Measurements from ENCODE around the gene MEIOSIN. TPM values are rescaled to one million over a fixed set of nuclear protein-coding genes. Genes with fewer than 3 reads are reported as not detected.
A peak's percentile ranks its signal among the peaks of the same experiment; 100 is the strongest.
"Not testable (repeated sequence)": the region's sequence is repeated elsewhere in the genome, so short reads cannot be mapped to it uniquely, and the experiment has no call there.

The MEIOSIN gene
- total RNA-seq, 2 experiments from 2014 or later: not detected

DNA sequence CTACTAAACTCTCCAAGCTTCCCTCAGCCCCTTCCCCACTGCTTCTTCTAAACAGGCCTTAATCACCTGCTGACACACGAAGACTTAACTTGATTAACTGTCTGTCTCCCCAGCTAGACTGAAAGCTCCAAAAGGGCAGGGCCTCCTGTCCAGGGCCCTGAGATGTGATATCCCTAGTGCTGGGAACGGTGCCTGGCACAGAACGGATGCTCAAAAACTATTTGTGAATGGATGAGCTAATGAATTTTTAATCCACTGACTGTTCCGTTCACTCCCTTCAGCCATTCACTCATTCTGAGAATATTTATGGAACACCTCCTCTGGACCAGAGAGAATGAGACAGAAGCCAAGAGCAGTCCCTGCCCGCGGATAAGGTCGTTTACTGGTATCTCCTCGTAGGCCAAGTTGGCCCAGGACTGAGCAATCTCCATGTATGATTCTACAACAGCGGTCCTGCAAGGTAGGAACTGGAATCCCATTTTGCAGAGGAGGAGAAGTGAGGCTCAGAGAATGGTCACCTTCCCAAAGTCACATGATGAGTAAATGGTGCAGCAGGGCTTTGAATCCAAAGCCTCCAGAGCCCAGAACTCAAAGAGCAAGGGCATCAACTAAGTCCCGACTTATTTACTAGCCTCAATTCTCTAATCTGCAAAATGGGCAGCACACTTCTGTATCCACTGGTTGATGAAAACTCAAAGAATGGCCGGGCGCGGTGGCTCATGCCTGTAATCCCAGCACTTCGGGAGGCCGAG is 56.0 kb downstream of the MEIOSIN start:
- Mint-ChIP-seq H3K36me3 (ENCODE audit: low read depth) (peaks cover 44% of the 10 kb centered on the region), H3K9me3 (no peaks in the 10 kb centered on the region), H3K27ac (no peak overlapping the region), H3K27me3 (ENCODE audit: low read depth) (no peaks in the 10 kb centered on the region), H3K4me1 (ENCODE audit: low read depth) (peaks cover 24% of the 10 kb centered on the region), H3K4me3 (no peak overlapping the region)
- intact Hi-C loops (cut with micrococcal nuclease): no loop called here
- CTCF ChIA-PET: interaction anchor here (1.3 kb wide), 1 partner anchor 10 kb away, joined by 4 read pairs; no protein-coding TSS in a partner anchor
- no peak for DNase-seq

DNA sequence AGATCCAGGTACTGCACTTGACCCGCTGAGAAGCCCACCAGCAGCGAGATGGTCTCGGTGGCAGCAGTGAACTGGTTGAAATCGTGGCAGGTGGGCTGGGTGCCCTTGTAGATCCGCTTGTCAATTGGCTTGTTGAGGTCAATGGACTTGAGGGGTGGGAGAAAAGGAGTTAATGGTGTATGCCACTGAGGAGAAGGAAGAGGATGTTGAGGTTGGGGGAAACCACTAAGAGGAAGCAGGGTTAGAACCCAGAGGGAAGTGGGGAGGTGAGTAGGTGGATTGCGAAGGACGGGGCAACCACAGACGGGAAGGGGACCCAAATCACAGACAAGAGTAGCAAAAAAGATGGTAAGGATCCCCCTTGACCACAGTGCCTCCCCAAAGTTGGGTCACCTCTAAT is 57.7 kb downstream of the MEIOSIN start:
- CTCF ChIA-PET: interaction anchor here (0.6 to 2.7 kb wide), 3 partner anchors 12 to 26 kb away, joined by 3 to 9 read pairs (median 5); partner anchors contain the start of gene SIX5
- peaks cover 44% of the 10 kb centered on the region for H3K36me3 Mint-ChIP-seq (ENCODE audit: low read depth)

DNA sequence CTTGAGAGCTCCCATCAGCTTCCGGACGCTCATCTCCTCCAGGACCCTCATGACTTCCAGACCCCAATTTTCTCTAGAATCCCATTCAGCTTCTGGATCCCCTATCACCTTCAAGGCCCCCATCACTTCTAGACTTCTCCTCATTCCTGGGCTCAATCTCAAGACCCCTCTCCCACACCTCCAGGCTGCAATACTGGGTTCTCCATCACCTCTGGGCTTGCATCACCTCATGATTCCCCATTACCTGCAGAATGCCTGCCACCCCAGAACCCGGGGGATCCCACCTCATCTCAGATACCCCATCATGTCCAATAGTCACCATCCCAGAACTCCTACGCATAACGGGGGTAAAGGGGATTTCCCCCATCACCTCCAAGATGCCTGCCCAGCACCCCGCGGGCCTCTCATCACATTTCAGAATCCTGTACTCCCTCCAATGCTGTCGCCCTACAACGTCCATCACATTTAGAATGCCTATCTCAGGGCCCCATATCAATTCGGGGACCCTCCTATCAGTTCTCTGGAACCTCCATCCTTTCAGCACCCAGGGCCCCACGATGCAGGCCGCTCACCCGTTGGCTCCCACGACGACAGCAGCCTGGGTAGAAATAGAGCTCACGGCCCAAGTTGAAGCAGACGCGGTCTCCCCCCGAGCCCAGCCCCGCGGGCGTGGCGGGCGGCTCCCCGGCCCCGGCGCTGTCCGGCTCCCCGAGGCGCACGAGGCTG is 58.7 kb downstream of the MEIOSIN start:
- Mint-ChIP-seq H3K4me1 (ENCODE audit: low read depth) (peaks cover 24% of the 10 kb centered on the region), H3K27me3 (ENCODE audit: low read depth) (peaks cover 13% of the 10 kb centered on the region), H3K36me3 (ENCODE audit: low read depth) (peaks cover 37% of the 10 kb centered on the region), H3K27ac (peak overlapping the region; percentile 71), H3K4me3 (peak overlapping the region; percentile 93), H3K9me3 (no peaks in the 10 kb centered on the region)
- CTCF ChIA-PET: interaction anchor here (0.6 to 2.7 kb wide), 2 partner anchors 17 to 22 kb away, joined by 4 to 9 read pairs; partner anchors contain the start of gene SIX5
- DNase-seq: no peak
- intact Hi-C loops (cut with micrococcal nuclease): loop anchor here (1.0 to 10.0 kb wide), 7 partner anchors 23 to 287 kb away; partner anchors contain the start of genes FBXO46, OPA3, QPCTL and SIX5

More for the DNA sequence above, 57.7 kb downstream of the MEIOSIN start:
- no peak overlapping the region for H3K27ac Mint-ChIP-seq
- H3K4me3 Mint-ChIP-seq: peak overlapping the region; percentile 93
- H3K9me3 Mint-ChIP-seq: no peaks in the 10 kb centered on the region
- intact Hi-C loops (cut with micrococcal nuclease): loop anchor here (5.0 to 10.0 kb wide), 3 partner anchors 99 to 286 kb away; partner anchors contain the start of genes OPA3, QPCTL, SNRPD2 and VASP
- H3K4me1 Mint-ChIP-seq (ENCODE audit: low read depth): peaks cover 24% of the 10 kb centered on the region
- H3K27me3 Mint-ChIP-seq (ENCODE audit: low read depth): peaks cover 9% of the 10 kb centered on the region
- peak; percentile 40 for DNase-seq

DNA sequence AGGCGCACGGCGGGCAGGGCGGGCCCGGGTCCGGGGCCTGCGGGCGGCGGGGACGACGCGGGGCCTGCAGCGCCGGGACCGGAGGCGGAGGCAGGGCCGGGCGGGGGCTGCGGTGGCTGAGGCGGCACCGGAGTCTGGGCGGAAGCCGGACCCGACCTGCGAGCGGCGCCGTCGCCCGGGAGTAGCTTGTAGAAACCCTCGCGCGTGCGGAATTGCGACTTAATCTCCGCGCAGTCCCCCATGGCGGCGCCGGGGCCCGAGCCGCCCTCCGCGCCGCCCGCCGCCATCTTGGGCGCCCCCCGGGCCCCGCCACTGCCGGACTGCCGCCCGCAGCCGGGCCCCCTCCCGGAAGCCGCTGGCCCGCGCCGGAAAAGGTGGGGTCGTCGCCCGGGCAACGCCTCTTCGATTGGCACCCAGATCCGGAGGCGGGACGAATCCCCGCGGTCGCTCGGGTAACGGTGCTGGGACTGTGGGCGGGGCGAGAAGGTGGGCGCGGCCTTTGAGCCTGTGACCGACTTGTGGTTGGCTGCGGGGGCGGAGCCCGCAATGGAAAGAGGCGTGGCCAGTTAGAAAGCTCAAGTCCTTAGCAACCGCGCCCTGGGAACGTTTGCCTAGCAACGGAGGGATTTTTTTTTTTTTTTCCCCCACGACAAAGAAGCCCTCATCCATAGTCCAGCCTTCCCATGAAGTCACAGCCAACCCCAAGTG is 59.4 kb downstream of the MEIOSIN start, which contains the start of gene DMWD:
Gene DMWD, minus strand, starts transcription at position 376 of the 708 bp plus-strand sequence. Its CDS starts 89 bp downstream, at position 287.
- H3K4me1 Mint-ChIP-seq (ENCODE audit: low read depth): peaks cover 24% of the 10 kb centered on the region
- H3K27me3 Mint-ChIP-seq (ENCODE audit: low read depth): peaks cover 13% of the 10 kb centered on the region
- CTCF ChIA-PET: interaction anchor here (0.6 to 2.7 kb wide), 4 partner anchors 16 to 24 kb away, joined by 3 to 9 read pairs (median 4); partner anchors contain the start of gene SIX5
- H3K9me3 Mint-ChIP-seq: no peaks in the 10 kb centered on the region
- H3K36me3 Mint-ChIP-seq (ENCODE audit: low read depth): peaks cover 30% of the 10 kb centered on the region
- DNase-seq: peak; percentile 100
- intact Hi-C loops (cut with micrococcal nuclease): loop anchor here (1.0 to 10.0 kb wide), 8 partner anchors 13 to 288 kb away; partner anchors contain the start of genes FBXO46, OPA3, QPCTL and SIX5
- peak within 1 kb of the TSS; percentile 93 for H3K4me3 Mint-ChIP-seq
- peak within 1 kb of the TSS; percentile 71 for H3K27ac Mint-ChIP-seq

DNA sequence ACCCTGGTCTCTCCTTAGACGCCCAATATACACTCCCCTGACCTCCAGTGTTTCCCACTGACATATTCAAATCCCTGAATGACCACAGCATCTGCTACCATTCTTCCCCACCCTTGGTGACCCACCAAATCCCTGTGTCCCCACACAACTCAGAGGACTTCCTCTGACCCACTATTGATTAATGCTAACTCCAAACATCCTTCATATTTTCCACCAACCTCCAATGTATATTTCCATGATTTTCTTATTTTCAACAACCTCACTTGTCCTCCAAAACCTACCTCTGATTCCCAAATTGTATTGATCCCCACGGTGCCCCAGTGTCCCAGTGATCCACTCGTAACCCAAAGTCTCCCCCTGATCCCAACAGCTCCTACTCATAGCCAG is 59.9 kb downstream of the MEIOSIN start:
- intact Hi-C loops (cut with micrococcal nuclease): loop anchor here (1.0 to 10.0 kb wide), 5 partner anchors 14 to 288 kb away; partner anchors contain the start of genes FBXO46, OPA3, QPCTL and SNRPD2
- no peak for DNase-seq
- no peaks in the 10 kb centered on the region for H3K9me3 Mint-ChIP-seq
- CTCF ChIA-PET: interaction anchor here (1.1 to 2.7 kb wide), 3 partner anchors 16 to 24 kb away, joined by 3 to 9 read pairs (median 4); partner anchors contain the start of gene SIX5
- peaks cover 24% of the 10 kb centered on the region for H3K4me1 Mint-ChIP-seq (ENCODE audit: low read depth)
- no peak overlapping the region for H3K27ac Mint-ChIP-seq
- H3K4me3 Mint-ChIP-seq: peak overlapping the region; percentile 66
- H3K36me3 Mint-ChIP-seq (ENCODE audit: low read depth): peaks cover 26% of the 10 kb centered on the region
- H3K27me3 Mint-ChIP-seq (ENCODE audit: low read depth): peaks cover 18% of the 10 kb centered on the region

DNA sequence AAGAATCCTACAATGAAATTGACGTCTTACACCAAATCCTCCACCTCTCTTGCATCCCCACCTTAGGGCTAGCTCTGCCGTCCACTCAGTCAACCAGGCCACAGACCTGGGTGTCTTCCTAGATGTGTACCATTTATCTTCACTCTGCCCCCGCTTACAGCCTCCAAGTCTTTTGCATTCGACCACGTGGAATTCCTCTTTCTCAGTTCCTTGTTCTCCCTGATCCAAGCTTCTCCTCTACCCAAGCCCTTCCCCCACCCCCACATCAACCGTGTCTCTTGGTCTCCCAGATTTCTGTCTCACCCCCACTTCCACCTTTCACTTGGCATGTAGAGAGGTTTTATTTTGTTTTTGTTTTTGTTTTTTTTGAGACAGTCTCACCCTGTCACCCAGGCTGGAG is 60.6 kb downstream of the MEIOSIN start:
- Mint-ChIP-seq H3K9me3 (no peaks in the 10 kb centered on the region), H3K4me3 (no peak overlapping the region), H3K27ac (no peak overlapping the region), H3K36me3 (ENCODE audit: low read depth) (peaks cover 19% of the 10 kb centered on the region), H3K4me1 (ENCODE audit: low read depth) (peaks cover 25% of the 10 kb centered on the region), H3K27me3 (ENCODE audit: low read depth) (peaks cover 22% of the 10 kb centered on the region)
- DNase-seq: no peak
- intact Hi-C loops (cut with micrococcal nuclease): loop anchor here (1.0 to 10.0 kb wide), 5 partner anchors 15 to 289 kb away; partner anchors contain the start of genes FBXO46, OPA3, QPCTL and SNRPD2
- CTCF ChIA-PET: interaction anchor here (2.0 to 2.7 kb wide), 2 partner anchors 24 to 25 kb away, joined by 7 to 9 read pairs; partner anchors contain the start of gene SIX5

DNA sequence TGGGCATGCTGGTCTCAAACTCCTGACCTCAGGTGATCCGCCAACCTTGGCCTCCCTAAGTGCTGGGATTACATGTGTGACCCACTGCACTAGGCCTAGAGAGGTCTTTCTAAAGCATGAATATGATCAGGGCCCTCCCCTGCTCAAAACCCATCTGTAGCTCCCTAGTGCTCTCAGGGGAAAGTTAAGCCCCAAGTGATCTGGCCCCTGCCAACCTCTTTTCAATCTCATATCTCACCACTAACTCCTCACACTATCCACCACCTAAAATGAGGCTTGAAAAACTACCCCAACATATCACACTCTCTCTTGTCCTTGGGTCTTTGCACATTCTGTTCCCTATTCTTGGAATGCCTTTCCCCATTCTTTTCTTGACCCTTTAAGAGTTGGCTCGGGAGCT is 61.4 kb downstream of the MEIOSIN start:
- intact Hi-C loops (cut with micrococcal nuclease): loop anchor here (5.0 to 10.0 kb wide), 3 partner anchors 102 to 290 kb away; partner anchors contain the start of genes OPA3, QPCTL, SNRPD2 and VASP
- no peak overlapping the region for H3K4me3 Mint-ChIP-seq
- H3K36me3 Mint-ChIP-seq (ENCODE audit: low read depth): peaks cover 12% of the 10 kb centered on the region
- DNase-seq: no peak
- no peaks in the 10 kb centered on the region for H3K9me3 Mint-ChIP-seq
- H3K27ac Mint-ChIP-seq: no peak overlapping the region
- H3K27me3 Mint-ChIP-seq (ENCODE audit: low read depth): peaks cover 25% of the 10 kb centered on the region
- CTCF ChIA-PET: interaction anchor here (0.8 to 2.0 kb wide), 2 partner anchors 24 to 25 kb away, joined by 3 to 7 read pairs; partner anchors contain the start of gene SIX5
- peaks cover 28% of the 10 kb centered on the region for H3K4me1 Mint-ChIP-seq (ENCODE audit: low read depth)

DNA sequence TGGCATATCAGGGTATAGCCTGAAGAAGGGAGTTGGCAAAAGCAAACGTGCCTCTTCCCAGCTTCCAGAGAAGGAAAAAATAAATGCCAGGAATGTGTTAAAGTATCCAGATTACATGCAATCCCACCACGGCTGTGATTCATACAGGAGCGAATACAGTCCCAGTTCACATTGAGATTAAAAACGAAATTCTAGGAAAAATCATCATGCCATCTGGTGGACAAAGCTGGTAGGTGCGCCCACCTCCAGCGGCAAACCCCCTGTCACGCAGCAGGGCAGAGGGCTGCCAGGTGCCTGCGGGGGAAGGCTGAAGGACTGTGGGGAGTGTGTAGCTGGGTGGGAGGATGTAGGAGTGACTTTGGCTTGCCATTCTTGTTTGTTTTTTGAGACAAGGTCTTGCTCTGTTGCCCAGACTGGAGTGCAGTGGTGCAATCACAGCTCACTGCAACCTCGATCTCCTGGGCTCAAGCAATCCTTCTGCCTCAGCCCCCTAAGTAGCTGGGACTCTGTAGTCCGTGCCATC is 65.8 kb downstream of the MEIOSIN start:
- no peaks in the 10 kb centered on the region for H3K36me3 Mint-ChIP-seq (ENCODE audit: low read depth)
- peaks cover 4% of the 10 kb centered on the region for H3K4me1 Mint-ChIP-seq (ENCODE audit: low read depth)
- H3K27me3 Mint-ChIP-seq (ENCODE audit: low read depth): peaks cover 30% of the 10 kb centered on the region
- peak; percentile 69 for DNase-seq
- H3K9me3 Mint-ChIP-seq: no peaks in the 10 kb centered on the region
- CTCF ChIA-PET: interaction anchor here (0.6 to 7.0 kb wide), 16 partner anchors 10 to 589 kb away, joined by 3 to 127 read pairs (median 4); partner anchors contain the start of gene SIX5
- no peak overlapping the region for H3K4me3 Mint-ChIP-seq
- no peak overlapping the region for H3K27ac Mint-ChIP-seq
- intact Hi-C loops (cut with micrococcal nuclease): loop anchor here (1.0 to 10.0 kb wide), 3 partner anchors 29 to 294 kb away; partner anchors contain the start of genes OPA3 and VASP

DNA sequence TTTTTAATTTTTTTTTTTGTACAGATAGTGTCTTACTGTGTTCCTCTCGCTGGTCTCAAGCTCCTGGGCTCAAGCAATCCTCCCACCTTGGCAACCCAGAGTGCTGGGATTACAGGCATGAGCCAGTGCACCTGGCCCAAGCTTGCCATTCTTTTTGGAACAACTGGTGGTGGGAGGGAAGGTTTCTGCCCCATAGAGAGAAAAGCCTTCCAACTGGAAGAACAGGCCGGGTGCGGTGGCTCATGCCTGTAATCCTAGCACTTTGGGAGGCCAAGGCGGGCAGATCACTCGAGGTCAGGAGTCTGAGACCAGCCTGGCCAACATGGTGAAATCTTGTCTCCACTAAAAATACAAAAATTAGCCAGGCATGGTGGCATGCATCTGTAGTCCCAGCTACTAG is 66.3 kb downstream of the MEIOSIN start:
- not testable (repeated sequence) for H3K27ac Mint-ChIP-seq; H3K36me3 Mint-ChIP-seq (ENCODE audit: low read depth); DNase-seq; H3K9me3 Mint-ChIP-seq; H3K4me3 Mint-ChIP-seq; H3K4me1 Mint-ChIP-seq (ENCODE audit: low read depth)
- CTCF ChIA-PET: interaction anchor here (0.6 to 7.0 kb wide), 15 partner anchors 10 to 106 kb away, joined by 3 to 127 read pairs (median 4); partner anchors contain the start of gene SIX5
- peaks cover 29% of the 10 kb centered on the region for H3K27me3 Mint-ChIP-seq (ENCODE audit: low read depth)
- intact Hi-C loops (cut with micrococcal nuclease): loop anchor here (1.0 to 10.0 kb wide), 3 partner anchors 29 to 295 kb away; partner anchors contain the start of genes OPA3 and VASP

DNA sequence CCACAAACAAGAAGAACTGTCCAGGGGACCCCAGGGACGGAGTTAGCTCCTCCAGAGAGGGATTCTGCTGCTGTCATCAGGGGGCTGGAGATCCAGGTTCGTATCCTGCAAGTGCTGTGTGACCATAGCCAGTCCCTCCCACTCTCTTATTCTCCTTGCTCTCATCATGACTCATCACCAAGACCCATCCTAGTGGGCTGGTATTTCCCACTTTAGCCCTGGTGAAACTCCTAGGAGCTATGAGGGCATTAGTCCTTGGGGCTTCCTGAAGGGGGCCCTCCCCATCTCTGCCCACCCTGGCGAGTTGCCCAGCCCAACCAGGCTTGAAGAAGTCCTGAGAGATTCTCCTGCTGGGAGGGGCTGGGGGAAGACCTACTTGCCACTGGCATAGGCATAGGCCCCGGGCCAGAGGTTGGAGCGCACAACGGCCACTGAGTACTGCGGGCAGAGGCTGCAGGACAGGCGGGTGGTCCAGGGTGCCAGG is 66.9 kb downstream of the MEIOSIN start:
- Mint-ChIP-seq H3K27me3 (ENCODE audit: low read depth) (peaks cover 23% of the 10 kb centered on the region), H3K27ac (no peak overlapping the region), H3K4me3 (no peak overlapping the region), H3K9me3 (no peaks in the 10 kb centered on the region), H3K36me3 (ENCODE audit: low read depth) (no peaks in the 10 kb centered on the region), H3K4me1 (ENCODE audit: low read depth) (peaks cover 4% of the 10 kb centered on the region)
- no peak for DNase-seq
- CTCF ChIA-PET: interaction anchor here (0.6 to 7.0 kb wide), 8 partner anchors 12 to 62 kb away, joined by 3 to 127 read pairs (median 5); partner anchors contain the start of gene SIX5
- intact Hi-C loops (cut with micrococcal nuclease): no loop called here

Measured in activated naive CD4-positive, alpha-beta T cell treated with anti-CD3 and anti-CD28 coated beads for 36 hours (primary cell).